ENCODE results near the gene ZNF850.

DNA sequence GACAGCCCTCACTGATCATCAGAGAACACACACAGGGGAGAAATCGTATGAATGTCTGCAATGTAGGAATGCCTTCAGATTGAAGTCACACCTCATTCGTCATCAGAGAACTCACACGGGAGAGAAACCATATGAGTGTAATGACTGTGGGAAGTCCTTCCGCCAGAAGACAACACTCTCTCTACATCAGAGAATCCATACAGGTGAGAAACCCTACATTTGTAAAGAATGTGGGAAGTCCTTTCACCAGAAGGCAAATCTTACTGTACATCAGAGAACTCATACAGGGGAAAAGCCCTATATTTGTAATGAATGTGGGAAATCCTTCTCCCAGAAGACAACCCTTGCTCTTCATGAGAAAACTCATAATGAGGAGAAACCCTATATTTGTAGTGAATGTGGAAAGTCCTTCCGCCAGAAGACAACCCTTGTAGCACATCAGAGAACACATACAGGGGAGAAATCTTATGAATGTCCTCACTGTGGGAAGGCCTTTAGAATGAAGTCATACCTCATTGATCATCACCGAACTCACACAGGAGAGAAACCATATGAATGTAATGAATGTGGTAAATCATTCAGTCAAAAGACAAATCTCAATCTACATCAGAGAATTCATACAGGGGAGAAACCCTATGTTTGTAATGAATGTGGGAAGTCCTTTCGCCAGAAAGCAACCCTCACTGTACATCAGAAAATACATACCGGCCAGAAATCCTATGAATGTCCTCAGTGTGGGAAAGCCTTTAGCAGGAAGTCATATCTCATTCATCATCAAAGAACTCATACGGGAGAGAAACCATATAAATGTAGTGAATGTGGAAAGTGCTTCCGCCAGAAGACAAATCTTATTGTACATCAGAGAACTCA is 52.7 kb downstream of the ZNF850 start:
- TF ChIP-seq TAF1 (IDR thresholded peaks at IDR 0.05; ENCODE audit: borderline replicate concordance, insufficient read depth, low read length) (no peak), POLR2AphosphoS5 (IDR thresholded peaks at IDR 0.05; ENCODE audit: low read depth, low read length) (no peak), REST (IDR thresholded peaks at IDR 0.05; ENCODE audit: insufficient read depth in 1 of 2, low read depth in 2 of 2, low read length in 2 of 2) (no peak), SIN3A (IDR thresholded peaks at IDR 0.05; ENCODE audit: borderline replicate concordance, insufficient read depth, low read length) (no peak)
